ENCODE results near the gene RELL2.

DNA sequence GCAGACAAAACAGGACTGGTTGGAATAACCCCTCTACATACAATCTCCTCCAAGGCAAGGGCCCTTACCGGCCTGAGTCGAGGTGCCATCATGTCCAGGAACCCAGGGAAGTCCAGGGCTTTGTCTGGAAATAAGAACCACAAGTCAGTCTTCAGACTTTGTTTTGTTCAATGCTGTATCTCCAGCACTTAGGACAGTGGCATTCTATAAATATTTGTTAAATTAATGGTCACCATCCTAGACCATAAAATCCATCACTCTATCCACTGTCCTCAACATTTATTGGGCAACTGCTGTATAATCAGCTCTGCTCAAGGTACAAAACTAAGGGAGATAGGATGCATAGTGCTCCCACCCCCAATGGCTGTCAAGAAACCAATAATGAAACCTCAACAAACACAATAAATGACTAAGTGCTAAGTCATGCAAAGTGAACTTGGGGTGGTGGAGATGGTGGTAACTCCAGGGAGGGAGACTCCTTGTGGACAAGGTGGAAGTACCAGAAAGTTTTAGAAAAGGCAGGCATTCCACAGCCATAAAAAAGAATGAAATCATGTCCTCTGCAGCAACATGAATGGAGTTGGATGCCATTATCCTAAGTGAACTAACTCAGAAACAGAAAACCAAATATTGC is 5.0 kb downstream of the RELL2 start:
- TF ChIP-seq POLR2A (IDR thresholded peaks at IDR 0.05) (no peak), EP300 (IDR thresholded peaks at IDR 0.05) (no peak), POLR2AphosphoS5 (IDR thresholded peaks at IDR 0.05) (no peak)
- TF ChIP-seq, protein P1, sequence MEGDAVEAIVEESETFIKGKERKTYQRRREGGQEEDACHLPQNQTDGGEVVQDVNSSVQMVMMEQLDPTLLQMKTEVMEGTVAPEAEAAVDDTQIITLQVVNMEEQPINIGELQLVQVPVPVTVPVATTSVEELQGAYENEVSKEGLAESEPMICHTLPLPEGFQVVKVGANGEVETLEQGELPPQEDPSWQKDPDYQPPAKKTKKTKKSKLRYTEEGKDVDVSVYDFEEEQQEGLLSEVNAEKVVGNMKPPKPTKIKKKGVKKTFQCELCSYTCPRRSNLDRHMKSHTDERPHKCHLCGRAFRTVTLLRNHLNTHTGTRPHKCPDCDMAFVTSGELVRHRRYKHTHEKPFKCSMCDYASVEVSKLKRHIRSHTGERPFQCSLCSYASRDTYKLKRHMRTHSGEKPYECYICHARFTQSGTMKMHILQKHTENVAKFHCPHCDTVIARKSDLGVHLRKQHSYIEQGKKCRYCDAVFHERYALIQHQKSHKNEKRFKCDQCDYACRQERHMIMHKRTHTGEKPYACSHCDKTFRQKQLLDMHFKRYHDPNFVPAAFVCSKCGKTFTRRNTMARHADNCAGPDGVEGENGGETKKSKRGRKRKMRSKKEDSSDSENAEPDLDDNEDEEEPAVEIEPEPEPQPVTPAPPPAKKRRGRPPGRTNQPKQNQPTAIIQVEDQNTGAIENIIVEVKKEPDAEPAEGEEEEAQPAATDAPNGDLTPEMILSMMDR (IDR thresholded peaks at IDR 0.05), result no peak
